Mesenchymal stem cell (in vitro differentiated cells and primary cell): Measurements from ENCODE around the gene ACOX3.

ENCODE experiments used
- DNase-seq: peaks from one replicate; pipeline ENCODE4 v3.0.0-alpha.2; 2013
- H2AFZ ChIP-seq: one replicate; pipeline ENCODE4 v1.6.1; 2013; ENCODE audit warnings: low read depth, mild to moderate bottlenecking, control low read depth, inconsistent platforms, low read length, moderate library complexity
- H2AK5ac ChIP-seq: 2 replicates; pipeline ENCODE4 v1.6.1; 2013; ENCODE audit warnings: low read length, moderate library complexity, mild to moderate bottlenecking, inconsistent platforms; ENCODE audit not compliant: severe bottlenecking
- H2BK120ac ChIP-seq: one replicate; pipeline ENCODE4 v1.6.1; 2013; ENCODE audit warnings: low read depth, mild to moderate bottlenecking, inconsistent platforms, low read length, moderate library complexity
- H2BK12ac ChIP-seq, 2 experiments: one replicate each; pipeline ENCODE4 v1.6.1; 2013; ENCODE audit warnings: inconsistent platforms in 2 of 2, low read length in 2 of 2, mild to moderate bottlenecking in 2 of 2, moderate library complexity in 2 of 2, control low read depth in 1 of 2
- H2BK15ac ChIP-seq: one replicate; pipeline ENCODE4 v1.6.1; 2013; ENCODE audit warnings: mild to moderate bottlenecking, low read depth, inconsistent platforms; ENCODE audit not compliant: poor library complexity, severe bottlenecking
- H2BK5ac ChIP-seq: 2 replicates; pipeline ENCODE4 v1.6.1; 2013; ENCODE audit warnings: low read depth, mild to moderate bottlenecking, low read length, control low read depth, inconsistent platforms; ENCODE audit not compliant: poor library complexity, severe bottlenecking
- H3K14ac ChIP-seq, 2 experiments: one replicate each; pipeline ENCODE4 v1.6.1; 2013; ENCODE audit warnings: inconsistent platforms in 2 of 2, low read length in 2 of 2, control low read depth in 1 of 2, mild to moderate bottlenecking in 1 of 2, moderate library complexity in 1 of 2
- H3K18ac ChIP-seq, 2 experiments: one replicate each; pipeline ENCODE4 v1.6.1; 2013; ENCODE audit warnings: inconsistent platforms in 2 of 2, low read length in 2 of 2, control low read depth in 1 of 2, low read depth in 1 of 2, mild to moderate bottlenecking in 1 of 2
- H3K23ac ChIP-seq, 2 experiments: one replicate each; pipeline ENCODE4 v1.6.1; 2013; ENCODE audit warnings: inconsistent platforms in 2 of 2, low read length in 2 of 2, mild to moderate bottlenecking in 2 of 2, moderate library complexity in 2 of 2, control low read depth in 1 of 2
- H3K27ac ChIP-seq: 2 replicates; pipeline ENCODE4 v1.5.1; 2013; ENCODE audit warnings: mild to moderate bottlenecking, moderate library complexity, low read length, control low read depth, inconsistent platforms; ENCODE audit not compliant: poor library complexity, severe bottlenecking
- H3K27me3 ChIP-seq, 2 experiments: 2 replicates each; pipeline versions ENCODE4 v1.6.1 to v1.7.0; 2013; ENCODE audit warnings: low read length in 2 of 2, mild to moderate bottlenecking in 2 of 2, moderate library complexity in 2 of 2, control low read depth in 1 of 2, inconsistent platforms in 1 of 2; ENCODE audit not compliant: control insufficient read depth in 1 of 2, insufficient read depth in 1 of 2
- H3K36me3 ChIP-seq, 2 experiments: 2 replicates each; pipeline versions ENCODE4 v1.6.1 to v1.7.0; 2013; ENCODE audit warnings: low read length in 2 of 2, control low read depth in 1 of 2, inconsistent platforms in 1 of 2, low read depth in 1 of 2, mild to moderate bottlenecking in 1 of 2; ENCODE audit not compliant: insufficient read depth in 2 of 2, control insufficient read depth in 1 of 2
- H3K4ac ChIP-seq, 2 experiments: one replicate each; pipeline ENCODE4 v1.6.1; 2013; ENCODE audit warnings: inconsistent platforms in 2 of 2, low read length in 2 of 2, mild to moderate bottlenecking in 2 of 2, moderate library complexity in 2 of 2, control low read depth in 1 of 2, low read depth in 1 of 2
- H3K4me1 ChIP-seq: 2 replicates; pipeline ENCODE4 v1.6.1; 2013; ENCODE audit warnings: low read depth, low read length, control low read depth; ENCODE audit not compliant: control insufficient read depth, insufficient read depth
- H3K4me2 ChIP-seq: 2 replicates; pipeline ENCODE4 v1.6.1; 2013; ENCODE audit warnings: low read length, mild to moderate bottlenecking, inconsistent platforms; ENCODE audit not compliant: poor library complexity, severe bottlenecking
- H3K4me3 ChIP-seq, 2 experiments: 2 replicates each; pipeline versions ENCODE4 v1.5.1 to v1.7.0; 2013; ENCODE audit warnings: low read length in 2 of 2, mild to moderate bottlenecking in 2 of 2, control low read depth in 1 of 2, low read depth in 1 of 2; ENCODE audit not compliant: insufficient read depth in 1 of 2
- H3K79me1 ChIP-seq: replicated peaks from 2 replicates; pipeline ENCODE4 v1.6.1; 2013; ENCODE audit warnings: mild to moderate bottlenecking, control low read depth, low read length, inconsistent platforms; ENCODE audit not compliant: poor library complexity, severe bottlenecking
- H3K9ac ChIP-seq: 2 replicates; pipeline ENCODE4 v1.7.0; 2013; ENCODE audit warnings: mild to moderate bottlenecking, low read length, moderate library complexity
- H3K9me3 ChIP-seq: 2 replicates; pipeline ENCODE4 v1.7.0; 2013; ENCODE audit warnings: mild to moderate bottlenecking, low read length; ENCODE audit not compliant: control insufficient read depth
- H4K8ac ChIP-seq: one replicate; pipeline ENCODE4 v1.6.1; 2013; ENCODE audit warnings: inconsistent platforms, mild to moderate bottlenecking, low read length, moderate library complexity
- H4K91ac ChIP-seq: one replicate; pipeline ENCODE4 v1.6.1; 2013; ENCODE audit warnings: mild to moderate bottlenecking, low read length, inconsistent platforms
- WGBS: methylation state at CpG from one replicate; pipeline ENCODE4 v1.1.7; 2013; ENCODE audit warnings: mixed read lengths; 5-methylcytosine and 5-hydroxymethylcytosine counted together

The ACOX3 gene

GRCh38 chr4:8376361-8377102 is 64.0 kb downstream of the ACOX3 start:
- Histone ChIP-seq H3K18ac (no peak overlapping the region), H2AK5ac (no peak overlapping the region), H3K4me2 (no peak overlapping the region), H3K4me1 (peaks cover 9% of the 10 kb centered on the region), H2BK5ac (no peak overlapping the region), H2AFZ (no peak overlapping the region), H3K14ac (no peak overlapping the region), H3K4me3 (no peak overlapping the region), H2BK12ac (no peak overlapping the region), H3K9ac (no peak overlapping the region), H3K36me3 (peaks cover 13 to 43% of the 10 kb centered on the region in 2 experiments), H2BK120ac (no peak overlapping the region), H3K23ac (no peak overlapping the region), H4K8ac (no peak overlapping the region), H2BK15ac (no peak overlapping the region), H3K27ac (no peak overlapping the region), H4K91ac (no peak overlapping the region), H3K27me3 (no peaks in the 10 kb centered on the region), H3K79me1 (no peaks in the 10 kb centered on the region), H3K9me3 (no peaks in the 10 kb centered on the region), H3K4ac (no peak overlapping the region)
- DNase-seq, result no peak
- 91% methylated on average over 20 of the region's 20 CpGs for WGBS

DNA sequence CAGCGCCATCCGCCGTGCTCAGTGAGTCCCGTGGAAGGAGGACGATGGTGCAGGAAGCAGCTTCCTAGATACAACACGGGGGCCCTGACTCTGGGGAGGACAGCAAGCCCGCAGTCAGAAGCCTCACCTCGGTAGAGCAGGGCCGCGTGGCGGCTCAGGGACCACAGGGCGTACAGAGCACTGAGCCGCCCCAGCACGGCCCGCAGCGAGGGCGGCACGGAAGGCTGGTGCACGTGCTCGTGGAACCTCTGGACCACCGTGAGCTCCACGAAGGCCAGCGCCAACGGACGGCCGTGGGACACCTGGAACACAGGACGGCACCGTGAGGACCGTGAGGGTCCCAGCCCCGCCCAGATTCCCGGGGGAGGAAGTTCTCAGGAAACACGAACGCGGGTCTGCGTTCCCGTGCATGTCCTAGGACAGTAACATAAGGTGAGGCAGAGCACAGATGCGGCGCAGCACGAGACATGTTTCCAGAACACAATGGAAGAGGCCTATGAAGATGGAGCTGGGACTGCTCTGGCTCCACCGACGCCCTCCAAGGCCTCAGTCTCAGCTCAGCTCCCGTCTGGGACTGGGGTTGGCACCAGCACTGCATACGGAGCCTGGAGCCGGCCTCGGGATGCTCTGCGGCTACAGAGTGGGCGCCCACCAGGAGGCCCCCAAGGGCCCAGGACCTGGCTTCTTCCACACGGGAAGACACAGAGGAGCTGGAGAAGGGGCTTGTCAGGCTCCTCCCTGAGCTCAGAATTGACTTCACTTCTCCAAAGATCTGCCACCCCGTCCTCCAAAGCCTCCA is 65.5 kb downstream of the ACOX3 start:
- no peak overlapping the region for H3K27ac ChIP-seq
- no peak overlapping the region for H3K23ac ChIP-seq
- no peak overlapping the region for H3K18ac ChIP-seq
- no peak overlapping the region for H2AFZ ChIP-seq
- H3K27me3 ChIP-seq, result no peaks in the 10 kb centered on the region
- H4K91ac ChIP-seq, result no peak overlapping the region
- no peak overlapping the region for H2BK12ac ChIP-seq
- no peak overlapping the region for H2BK15ac ChIP-seq
- peaks cover 14% of the 10 kb centered on the region for H3K4me1 ChIP-seq
- H3K4ac ChIP-seq, result no peak overlapping the region
- H2BK120ac ChIP-seq, result no peak overlapping the region
- no peak overlapping the region for H3K14ac ChIP-seq
- H2AK5ac ChIP-seq, result no peak overlapping the region
- no peak overlapping the region for H4K8ac ChIP-seq
- DNase-seq, result no peak
- no peaks in the 10 kb centered on the region for H3K79me1 ChIP-seq
- H3K9me3 ChIP-seq, result no peaks in the 10 kb centered on the region
- no peak overlapping the region for H3K9ac ChIP-seq
- WGBS, result 91% methylated on average over 49 of the region's 49 CpGs
- no peak overlapping the region for H3K4me2 ChIP-seq
- H3K36me3 ChIP-seq, result peaks cover 8 to 34% of the 10 kb centered on the region in 2 experiments
- no peak overlapping the region for H2BK5ac ChIP-seq
- H3K4me3 ChIP-seq, result no peak overlapping the region

DNA sequence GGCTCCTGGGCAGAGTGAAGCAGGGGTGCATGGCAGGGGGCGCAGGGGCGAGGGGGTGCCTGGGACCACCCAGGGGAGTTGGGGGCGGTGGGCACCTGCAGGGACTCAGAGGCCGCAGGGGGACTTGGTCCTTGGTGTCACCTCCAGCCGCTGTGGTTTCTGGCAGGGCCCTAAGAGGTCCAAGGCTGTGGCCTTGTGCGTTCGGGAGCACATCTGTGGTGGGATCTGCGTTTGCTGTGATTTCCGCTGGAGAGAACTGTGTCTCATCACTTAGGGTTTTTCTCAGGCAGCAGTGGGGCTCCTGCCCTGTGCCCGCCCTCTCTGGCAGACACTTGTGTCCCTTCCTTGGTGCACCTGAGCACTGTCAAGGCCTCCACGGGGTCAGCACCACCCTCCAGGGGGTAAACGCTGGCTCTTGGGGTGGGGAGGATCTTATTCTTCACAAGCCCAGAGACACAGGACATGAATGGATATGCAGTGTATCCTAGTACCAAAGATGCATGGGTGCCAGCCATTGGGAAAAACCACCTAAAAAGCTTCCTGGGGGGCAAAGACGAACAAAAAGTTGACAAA is 66.5 kb downstream of the ACOX3 start:
- no peak overlapping the region for H2BK120ac ChIP-seq
- no peak overlapping the region for H3K14ac ChIP-seq
- no peaks in the 10 kb centered on the region for H3K9me3 ChIP-seq
- no peak overlapping the region for H2BK15ac ChIP-seq
- 85% methylated on average over 13 of the region's 13 CpGs for WGBS
- H3K4ac ChIP-seq, result no peak overlapping the region
- H3K27ac ChIP-seq, result no peak overlapping the region
- peaks cover 8 to 30% of the 10 kb centered on the region in 2 experiments for H3K36me3 ChIP-seq
- H3K9ac ChIP-seq, result no peak overlapping the region
- no peak overlapping the region for H4K91ac ChIP-seq
- no peak overlapping the region for H3K4me3 ChIP-seq
- H2BK5ac ChIP-seq, result no peak overlapping the region
- no peak overlapping the region for H3K23ac ChIP-seq
- no peaks in the 10 kb centered on the region for H3K27me3 ChIP-seq
- H3K4me2 ChIP-seq, result no peak overlapping the region
- no peak for DNase-seq
- no peak overlapping the region for H2BK12ac ChIP-seq
- H2AK5ac ChIP-seq, result no peak overlapping the region
- H3K79me1 ChIP-seq, result no peaks in the 10 kb centered on the region
- H3K4me1 ChIP-seq, result peaks cover 18% of the 10 kb centered on the region
- H4K8ac ChIP-seq, result no peak overlapping the region
- H3K18ac ChIP-seq, result no peak overlapping the region
- H2AFZ ChIP-seq, result no peak overlapping the region
